ENCODE results near the gene SEPTIN1.
"Not testable (repeated sequence)": the region's sequence is repeated elsewhere in the genome, so short reads cannot be mapped to it uniquely, and the experiment has no call there.

Gene SEPTIN1

GRCh38 chr16:30397776-30398660 is 15.7 kb upstream of the SEPTIN1 start:
- H3K79me2 ChIP-seq (ENCODE audit: insufficient read depth, low read depth), result peaks cover 13% of the 10 kb centered on the region; the same call in 1 of the 2 replicates
- H3K27me3 ChIP-seq (ENCODE audit: insufficient read depth, low read depth), result no peaks in the 10 kb centered on the region
- H3K36me3 ChIP-seq (ENCODE audit: insufficient read depth), result 0 out of 2 replicates have a peak, but pooled peaks cover 3% of the 10 kb centered on the region
- no peak overlapping the region for H3K4me2 ChIP-seq
- H3K27ac ChIP-seq, result no peak overlapping the region
- no peak overlapping the region for H3K4me3 ChIP-seq (IDR thresholded peaks at IDR 0.05; ENCODE audit: insufficient read depth, low read depth, low read length)
- H4K20me1 ChIP-seq (ENCODE audit: insufficient read depth), result no peaks in the 10 kb centered on the region
- H3K9ac ChIP-seq, result no peak overlapping the region
- no peak overlapping the region for H2AFZ ChIP-seq (ENCODE audit: low read depth)
- H3K4me1 ChIP-seq (ENCODE audit: low read depth, poor library complexity, severe bottlenecking), result peaks cover 14% of the 10 kb centered on the region
- no peak for TF ChIP-seq CTCF (conservative IDR thresholded peaks at IDR 0.05; ENCODE audit: low read depth, low read length)

- no peaks in the 10 kb centered on the region for H4K20me1 ChIP-seq (ENCODE audit: insufficient read depth)
- no peak for TF ChIP-seq CTCF (conservative IDR thresholded peaks at IDR 0.05; ENCODE audit: low read depth, low read length)
- H3K4me3 ChIP-seq (IDR thresholded peaks at IDR 0.05; ENCODE audit: insufficient read depth, low read depth, low read length), result no peak overlapping the region
- H3K36me3 ChIP-seq (ENCODE audit: insufficient read depth), result 0 out of 2 replicates have a peak, but pooled peaks cover 3% of the 10 kb centered on the region
- peaks cover 13% of the 10 kb centered on the region; the same call in 1 of the 2 replicates for H3K79me2 ChIP-seq (ENCODE audit: insufficient read depth, low read depth)
- H3K4me2 ChIP-seq, result peak overlapping the region; percentile 93; the same call in 1 of the 2 replicates
- no peaks in the 10 kb centered on the region for H3K27me3 ChIP-seq (ENCODE audit: insufficient read depth, low read depth)
- H3K27ac ChIP-seq, result no peak overlapping the region
- peaks cover 14% of the 10 kb centered on the region for H3K4me1 ChIP-seq (ENCODE audit: low read depth, poor library complexity, severe bottlenecking)
- no peak overlapping the region for H2AFZ ChIP-seq (ENCODE audit: low read depth)
- no peak overlapping the region for H3K9ac ChIP-seq
Observed at GRCh38 chr16:30397056-30397455, 14.7 kb upstream of the SEPTIN1 start.

GRCh38 chr16:30396627-30397026 is 14.3 kb upstream of the SEPTIN1 start:
- peak overlapping the region; percentile 93 for H3K4me2 ChIP-seq
- peaks cover 14% of the 10 kb centered on the region for H3K4me1 ChIP-seq (ENCODE audit: low read depth, poor library complexity, severe bottlenecking)
- H4K20me1 ChIP-seq (ENCODE audit: insufficient read depth); H3K4me3 ChIP-seq (IDR thresholded peaks at IDR 0.05; ENCODE audit: insufficient read depth, low read depth, low read length); H3K9ac ChIP-seq; H3K27ac ChIP-seq; H2AFZ ChIP-seq (ENCODE audit: low read depth); H3K36me3 ChIP-seq (ENCODE audit: insufficient read depth); H3K27me3 ChIP-seq (ENCODE audit: insufficient read depth, low read depth): not testable (repeated sequence)
- H3K79me2 ChIP-seq (ENCODE audit: insufficient read depth, low read depth), result peaks cover 13% of the 10 kb centered on the region; the same call in 1 of the 2 replicates

- Histone ChIP-seq H4K20me1 (ENCODE audit: insufficient read depth) (no peaks in the 10 kb centered on the region), H3K27me3 (ENCODE audit: insufficient read depth, low read depth) (no peaks in the 10 kb centered on the region), H3K4me1 (ENCODE audit: low read depth, poor library complexity, severe bottlenecking) (peaks cover 14% of the 10 kb centered on the region), H3K4me3 (IDR thresholded peaks at IDR 0.05; ENCODE audit: insufficient read depth, low read depth, low read length) (no peak overlapping the region), H3K27ac (peak overlapping the region; percentile 36; the same call in 1 of the 2 replicates), H3K36me3 (ENCODE audit: insufficient read depth) (0 out of 2 replicates have a peak, but pooled peaks cover 3% of the 10 kb centered on the region), H3K4me2 (peak overlapping the region; percentile 93), H3K9ac (peak overlapping the region; percentile 60; the same call in 1 of the 2 replicates), H3K79me2 (ENCODE audit: insufficient read depth, low read depth) (peaks cover 13% of the 10 kb centered on the region; the same call in 1 of the 2 replicates), H2AFZ (ENCODE audit: low read depth) (peak overlapping the region; percentile 87)
- TF ChIP-seq CTCF (conservative IDR thresholded peaks at IDR 0.05; ENCODE audit: low read depth, low read length), result no peak
Observed at GRCh38 chr16:30395992-30396585, 13.7 kb upstream of the SEPTIN1 start.
